ENCODE measurements around the gene IGDCC3. TPM values are rescaled to one million over a fixed set of nuclear protein-coding genes. Genes with fewer than 3 reads are reported as not detected.
A peak's percentile ranks its signal among the peaks of the same experiment; 100 is the strongest.

The IGDCC3 gene
- total and polyA plus RNA-seq, 2 of the 8 experiments (the other 6 are each of a cell fraction or from before 2014, with no cell fraction given) = 26.8 to 45.7 TPM

DNA sequence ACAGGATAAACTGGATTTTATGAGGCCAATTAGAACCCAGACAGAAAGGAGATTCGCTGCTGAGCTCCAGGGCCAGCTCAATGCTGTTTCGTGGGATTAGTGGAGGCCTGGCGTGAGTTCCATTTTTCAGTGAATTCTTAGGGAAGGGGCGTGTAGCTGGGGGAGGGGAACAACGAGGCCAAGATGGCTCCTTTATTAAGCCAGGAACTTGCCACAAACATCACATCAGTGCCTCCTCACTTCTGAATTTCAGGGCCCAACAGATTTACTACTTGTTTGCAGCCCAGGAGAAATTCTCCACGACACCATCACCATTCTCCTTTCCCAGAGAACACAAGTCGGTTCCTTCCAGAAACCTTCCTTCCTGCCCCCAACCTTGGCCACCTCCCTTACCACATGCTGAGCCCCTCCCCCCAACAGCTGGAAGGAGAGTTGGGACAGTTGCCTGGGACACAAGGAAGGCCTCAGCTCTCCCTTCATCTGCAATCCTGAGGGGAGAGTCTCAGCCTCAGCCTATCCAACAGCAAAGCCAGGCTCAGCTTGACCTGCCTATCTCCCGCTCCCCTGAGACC is 39.1 kb upstream of the IGDCC3 start (continued):
- TF ChIP-seq, protein P1, sequence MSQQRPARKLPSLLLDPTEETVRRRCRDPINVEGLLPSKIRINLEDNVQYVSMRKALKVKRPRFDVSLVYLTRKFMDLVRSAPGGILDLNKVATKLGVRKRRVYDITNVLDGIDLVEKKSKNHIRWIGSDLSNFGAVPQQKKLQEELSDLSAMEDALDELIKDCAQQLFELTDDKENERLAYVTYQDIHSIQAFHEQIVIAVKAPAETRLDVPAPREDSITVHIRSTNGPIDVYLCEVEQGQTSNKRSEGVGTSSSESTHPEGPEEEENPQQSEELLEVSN (IDR thresholded peaks at IDR 0.05) = 0 out of 2 replicates have a peak, but pooled peaks have one; percentile 25
- peak; percentile 62 for TF ChIP-seq TEAD4 (IDR thresholded peaks at IDR 0.05; ENCODE audit: low read depth, low read length)

Measured in H1 (cell line).